Hepatocyte (in vitro differentiated cells): ENCODE data around the gene ASCC2. TPM values are rescaled to one million over a fixed set of nuclear protein-coding genes. Genes with fewer than 3 reads are reported as not detected.

Experiments
- DNase-seq: peaks from one replicate; pipeline ENCODE4 v3.0.0-alpha.2; 2016; ENCODE audit warnings: low spot score
- H2AFZ ChIP-seq: fragments of 200-600 bp; sonication (generic); 2 replicates; pipeline ENCODE4 v1.6.0; 2016; ENCODE audit warnings: antibody characterized with exemption, mild to moderate bottlenecking
- H3K27ac ChIP-seq: fragments of 200-600 bp; sonication (generic); 2 replicates; pipeline ENCODE4 v1.5.1; 2016; ENCODE audit warnings: mild to moderate bottlenecking
- H3K27me3 ChIP-seq: fragments of 200-600 bp; sonication (generic); 2 replicates; pipeline ENCODE4 v1.6.1; 2016
- H3K36me3 ChIP-seq: fragments of 200-600 bp; sonication (generic); replicated peaks from 2 replicates; pipeline ENCODE4 v1.5.1; 2016; ENCODE audit warnings: low read depth; ENCODE audit not compliant: insufficient read depth
- H3K4me1 ChIP-seq: fragments of 200-600 bp; sonication (generic); 2 replicates; pipeline ENCODE4 v1.5.1; 2016; ENCODE audit warnings: mild to moderate bottlenecking, moderate library complexity; ENCODE audit not compliant: insufficient read depth
- H3K4me2 ChIP-seq: fragments of 200-600 bp; sonication (generic); 2 replicates; pipeline ENCODE4 v1.6.0; 2016
- H3K4me3 ChIP-seq: fragments of 200-600 bp; sonication (generic); 2 replicates; pipeline ENCODE4 v1.5.1; 2016; ENCODE audit warnings: mild to moderate bottlenecking
- H3K79me2 ChIP-seq: fragments of 200-600 bp; sonication (generic); 2 replicates; pipeline ENCODE4 v1.6.0; 2017; ENCODE audit warnings: mild to moderate bottlenecking
- H3K9me2 ChIP-seq: fragments of 200-600 bp; sonication (generic); replicated peaks from 2 replicates; pipeline ENCODE4 v1.6.0; 2017; ENCODE audit warnings: mild to moderate bottlenecking; ENCODE audit not compliant: insufficient read depth
- H3K9me3 ChIP-seq: fragments of 200-600 bp; sonication (generic); 2 replicates; pipeline ENCODE4 v1.5.1; 2016; ENCODE audit warnings: low read depth, mild to moderate bottlenecking
- H4K20me1 ChIP-seq: fragments of 200-600 bp; sonication (generic); 2 replicates; pipeline ENCODE4 v1.6.0; 2016; ENCODE audit warnings: mild to moderate bottlenecking; ENCODE audit not compliant: insufficient read depth, poor library complexity, severe bottlenecking
- EZH2 ChIP-seq: fragments of 200-600 bp; sonication (generic); IDR thresholded peaks from 2 replicates; pipeline ENCODE4 v1.6.1; 2016; ENCODE audit warnings: antibody characterized with exemption, mild to moderate bottlenecking, borderline replicate concordance
- EZH2phosphoT487 ChIP-seq: fragments of 200-600 bp; sonication (generic); IDR thresholded peaks from one replicate; pipeline ENCODE4 v1.6.1; 2018; ENCODE audit warnings: antibody characterized with exemption, mild to moderate bottlenecking, low read depth, moderate library complexity; ENCODE audit not compliant: unreplicated experiment, severe bottlenecking
- WGBS: methylation state at CpG from one replicate; pipeline ENCODE4 v1.1.6; 2016; ENCODE audit warnings: low lambda C conversion rate; ENCODE audit errors: missing lambda C conversion rate; 5-methylcytosine and 5-hydroxymethylcytosine counted together
- polyA plus RNA-seq: library from polyadenylated mRNA; unstranded; fragments of >200 nt; fragmentation: Nextera tagmentation; extraction: Ambion mirVana; gene quantifications from 2 replicates; pipeline ENCODE4 v1.2.1, GENCODE V29; 2016
- total RNA-seq: library from RNA; depleted of rRNA; stranded (reverse); fragments of >200 nt; gene quantifications from 2 replicates; pipeline ENCODE4 v1.2.3, GENCODE V29; 2014
- TF ChIP-seq, protein P1 (sequence below): fragments of 200-600 bp; sonication (generic); IDR thresholded peaks from 2 replicates; pipeline ENCODE4 v1.5.1; 2016; ENCODE audit warnings: antibody characterized with exemption, mild to moderate bottlenecking; ENCODE audit not compliant: poor library complexity

The ASCC2 gene
- total and polyA plus RNA-seq, 2 experiments from 2014 or later = 25.9 to 54.8 TPM

DNA sequence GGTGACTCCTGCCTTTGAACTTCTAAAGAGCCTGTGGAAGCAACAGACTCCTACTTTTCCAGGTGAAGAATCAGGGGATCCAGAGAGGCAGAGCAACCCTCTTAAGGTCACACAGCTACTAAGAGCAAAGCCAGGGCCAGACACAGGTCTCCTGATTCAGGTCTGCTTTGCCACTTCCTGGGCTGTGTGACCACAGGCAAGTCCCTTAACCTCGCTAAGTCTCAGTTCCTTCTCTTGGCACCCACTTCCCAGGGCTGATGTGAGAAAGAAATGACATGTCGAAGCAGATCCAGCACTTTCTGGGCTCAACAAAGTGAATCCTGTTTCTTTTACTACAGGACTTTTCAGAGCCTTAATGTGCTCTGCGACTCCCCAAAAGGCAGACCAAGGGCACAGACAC is 40.7 kb downstream of the ASCC2 start:
- Histone ChIP-seq H3K36me3 (no peaks in the 10 kb centered on the region), H3K79me2 (no peaks in the 10 kb centered on the region), H3K27ac (no peak overlapping the region), H3K4me3 (no peak overlapping the region), H3K4me2 (no peak overlapping the region), H4K20me1 (no peaks in the 10 kb centered on the region), H3K27me3 (no peaks in the 10 kb centered on the region), H3K9me2 (no peaks in the 10 kb centered on the region), H3K4me1 (peaks cover 27% of the 10 kb centered on the region), H3K9me3 (no peaks in the 10 kb centered on the region), H2AFZ (no peak overlapping the region)
- DNase-seq = no peak
- TF ChIP-seq, protein P1, sequence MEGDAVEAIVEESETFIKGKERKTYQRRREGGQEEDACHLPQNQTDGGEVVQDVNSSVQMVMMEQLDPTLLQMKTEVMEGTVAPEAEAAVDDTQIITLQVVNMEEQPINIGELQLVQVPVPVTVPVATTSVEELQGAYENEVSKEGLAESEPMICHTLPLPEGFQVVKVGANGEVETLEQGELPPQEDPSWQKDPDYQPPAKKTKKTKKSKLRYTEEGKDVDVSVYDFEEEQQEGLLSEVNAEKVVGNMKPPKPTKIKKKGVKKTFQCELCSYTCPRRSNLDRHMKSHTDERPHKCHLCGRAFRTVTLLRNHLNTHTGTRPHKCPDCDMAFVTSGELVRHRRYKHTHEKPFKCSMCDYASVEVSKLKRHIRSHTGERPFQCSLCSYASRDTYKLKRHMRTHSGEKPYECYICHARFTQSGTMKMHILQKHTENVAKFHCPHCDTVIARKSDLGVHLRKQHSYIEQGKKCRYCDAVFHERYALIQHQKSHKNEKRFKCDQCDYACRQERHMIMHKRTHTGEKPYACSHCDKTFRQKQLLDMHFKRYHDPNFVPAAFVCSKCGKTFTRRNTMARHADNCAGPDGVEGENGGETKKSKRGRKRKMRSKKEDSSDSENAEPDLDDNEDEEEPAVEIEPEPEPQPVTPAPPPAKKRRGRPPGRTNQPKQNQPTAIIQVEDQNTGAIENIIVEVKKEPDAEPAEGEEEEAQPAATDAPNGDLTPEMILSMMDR = no peak
- no peak for TF ChIP-seq EZH2
- WGBS = 87% methylated on average over 3 of the region's 3 CpGs

- Histone ChIP-seq H4K20me1 (no peaks in the 10 kb centered on the region), H3K4me3 (no peak overlapping the region), H3K27me3 (no peaks in the 10 kb centered on the region), H3K9me3 (no peaks in the 10 kb centered on the region), H3K36me3 (no peaks in the 10 kb centered on the region), H3K79me2 (no peaks in the 10 kb centered on the region), H3K4me2 (no peak overlapping the region), H2AFZ (no peak overlapping the region), H3K9me2 (no peaks in the 10 kb centered on the region), H3K4me1 (peaks cover 27% of the 10 kb centered on the region), H3K27ac (no peak overlapping the region)
- no peak for DNase-seq
- TF ChIP-seq EZH2 (no peak), EZH2phosphoT487 (no peak)
- TF ChIP-seq, protein P1 = no peak
- WGBS = 39% methylated on average over 5 of the region's 5 CpGs
Observed at GRCh38 chr22:29795663-29796062, 42.4 kb downstream of the ASCC2 start.

DNA sequence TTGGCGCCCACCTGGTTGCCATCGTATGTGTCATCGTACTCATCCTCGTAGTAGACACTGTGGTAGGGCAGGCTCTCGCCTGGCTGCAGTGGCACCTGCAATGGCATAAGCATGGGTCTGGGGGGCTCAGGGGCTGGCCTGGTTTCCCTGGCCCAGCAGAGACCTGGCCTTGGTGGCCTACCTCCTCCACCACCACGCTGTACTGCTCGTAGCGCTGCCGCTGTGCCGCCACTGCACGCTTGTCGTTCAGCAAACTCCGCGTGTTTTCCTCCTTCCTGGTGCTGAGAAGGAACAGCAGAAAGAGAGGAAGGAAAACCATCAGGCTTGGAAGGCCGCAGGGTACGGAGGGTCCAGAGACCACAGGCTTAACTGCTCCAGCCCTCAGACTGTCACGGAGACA is 44.7 kb downstream of the ASCC2 start:
- DNase-seq = no peak
- Histone ChIP-seq H3K36me3 (no peaks in the 10 kb centered on the region), H3K4me2 (no peak overlapping the region), H2AFZ (no peak overlapping the region), H3K4me3 (no peak overlapping the region), H3K27me3 (no peaks in the 10 kb centered on the region), H3K4me1 (peaks cover 14% of the 10 kb centered on the region), H3K79me2 (no peaks in the 10 kb centered on the region), H4K20me1 (no peaks in the 10 kb centered on the region), H3K9me2 (no peaks in the 10 kb centered on the region), H3K27ac (no peak overlapping the region), H3K9me3 (no peaks in the 10 kb centered on the region)
- TF ChIP-seq, protein P1 = no peak
- TF ChIP-seq EZH2 (no peak), EZH2phosphoT487 (no peak)
- WGBS = 97% methylated on average over 17 of the region's 17 CpGs

DNA sequence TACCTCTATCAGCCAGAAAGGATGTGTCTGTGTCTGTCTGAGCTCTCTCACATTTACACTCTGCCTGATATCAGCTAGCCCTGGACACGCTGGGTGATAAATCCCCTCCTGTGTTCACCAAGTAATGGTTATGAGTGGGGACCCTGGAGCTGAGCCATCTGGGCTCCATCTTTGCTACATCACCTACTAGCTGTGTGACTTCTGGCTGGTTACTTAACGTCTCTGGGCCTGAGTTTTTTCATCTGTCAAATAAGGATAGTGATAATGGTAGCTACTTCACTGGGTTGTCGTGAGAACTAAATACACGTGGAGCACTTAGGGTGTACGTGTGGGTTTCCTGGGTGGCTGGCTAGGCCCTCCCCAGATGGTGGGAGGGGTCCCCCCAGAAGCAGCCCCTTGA is 48.0 kb downstream of the ASCC2 start:
- WGBS = 95% methylated on average over 5 of the region's 5 CpGs
- no peaks in the 10 kb centered on the region for H3K27me3 ChIP-seq

More for the DNA sequence above, 48.0 kb downstream of the ASCC2 start:
- Histone ChIP-seq H3K4me3 (no peak overlapping the region), H3K4me2 (no peak overlapping the region), H3K4me1 (peaks cover 1% of the 10 kb centered on the region), H3K9me2 (no peaks in the 10 kb centered on the region), H4K20me1 (no peaks in the 10 kb centered on the region), H3K36me3 (no peaks in the 10 kb centered on the region), H3K79me2 (no peaks in the 10 kb centered on the region), H3K9me3 (no peaks in the 10 kb centered on the region), H2AFZ (no peak overlapping the region), H3K27ac (no peak overlapping the region)
- DNase-seq = no peak
- no peak for TF ChIP-seq EZH2phosphoT487
- TF ChIP-seq, protein P1 = no peak
- TF ChIP-seq EZH2 = no peak
